Loucy (cell line): ENCODE data around the gene TMEM140.

Experiments used
- EZH2phosphoT487 ChIP-seq: fragments of 200-600 bp; IDR thresholded peaks from 2 replicates; pipeline ENCODE4 v1.6.1; 2018; ENCODE audit warnings: antibody characterized with exemption, mild to moderate bottlenecking, moderate library complexity, borderline replicate concordance
- TF ChIP-seq, protein P1 (sequence below): fragments of 200-600 bp; sonication (generic); conservative IDR thresholded peaks from 2 replicates; pipeline ENCODE4 v1.5.1; 2014; ENCODE audit warnings: mild to moderate bottlenecking, antibody characterized with exemption, low read length

DNA sequence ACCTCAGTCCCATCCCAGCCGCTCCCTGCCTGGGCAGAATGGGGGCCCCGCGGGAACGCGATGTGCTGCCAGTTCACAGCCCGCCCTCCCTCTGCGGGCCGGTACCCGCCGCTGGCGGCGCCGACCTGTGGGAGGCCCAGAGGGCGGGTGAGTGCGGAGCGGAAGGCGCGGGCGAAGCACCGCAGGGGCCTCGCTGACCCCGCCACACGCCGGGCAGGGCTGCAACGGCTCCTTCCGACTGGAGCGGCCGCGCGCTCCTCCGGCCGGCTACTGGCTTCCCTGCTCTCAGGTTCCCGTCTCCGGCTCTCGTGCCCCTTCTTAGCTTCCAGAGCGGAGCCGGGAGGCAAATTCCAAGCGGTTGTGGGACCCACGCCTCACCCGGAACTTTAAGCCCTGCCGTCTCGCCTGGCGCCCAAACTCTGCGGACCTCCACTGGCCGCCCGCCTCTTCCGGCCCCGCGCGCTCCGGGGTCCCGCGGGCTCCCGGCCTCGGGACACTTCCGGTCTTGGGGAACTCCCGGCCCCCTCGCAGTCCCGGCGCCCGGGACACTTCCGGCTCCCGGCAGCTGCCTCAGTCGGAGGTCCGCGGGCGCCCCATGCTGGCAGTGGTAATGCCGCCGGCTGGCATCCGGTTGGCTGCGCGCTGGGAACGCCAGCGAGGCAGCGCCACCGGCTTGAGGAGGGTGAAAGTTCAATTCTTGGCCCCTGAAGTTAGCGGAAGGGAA, 22.6 kb downstream of the TMEM140 start, which contains the start of gene CYREN:
- TF ChIP-seq, protein P1, sequence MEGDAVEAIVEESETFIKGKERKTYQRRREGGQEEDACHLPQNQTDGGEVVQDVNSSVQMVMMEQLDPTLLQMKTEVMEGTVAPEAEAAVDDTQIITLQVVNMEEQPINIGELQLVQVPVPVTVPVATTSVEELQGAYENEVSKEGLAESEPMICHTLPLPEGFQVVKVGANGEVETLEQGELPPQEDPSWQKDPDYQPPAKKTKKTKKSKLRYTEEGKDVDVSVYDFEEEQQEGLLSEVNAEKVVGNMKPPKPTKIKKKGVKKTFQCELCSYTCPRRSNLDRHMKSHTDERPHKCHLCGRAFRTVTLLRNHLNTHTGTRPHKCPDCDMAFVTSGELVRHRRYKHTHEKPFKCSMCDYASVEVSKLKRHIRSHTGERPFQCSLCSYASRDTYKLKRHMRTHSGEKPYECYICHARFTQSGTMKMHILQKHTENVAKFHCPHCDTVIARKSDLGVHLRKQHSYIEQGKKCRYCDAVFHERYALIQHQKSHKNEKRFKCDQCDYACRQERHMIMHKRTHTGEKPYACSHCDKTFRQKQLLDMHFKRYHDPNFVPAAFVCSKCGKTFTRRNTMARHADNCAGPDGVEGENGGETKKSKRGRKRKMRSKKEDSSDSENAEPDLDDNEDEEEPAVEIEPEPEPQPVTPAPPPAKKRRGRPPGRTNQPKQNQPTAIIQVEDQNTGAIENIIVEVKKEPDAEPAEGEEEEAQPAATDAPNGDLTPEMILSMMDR = peak; percentile 63
- TF ChIP-seq EZH2phosphoT487 = no peak
